GM21619 (cell line): ENCODE measurements around the gene LRPAP1.

Experiments used
- ATAC-seq: cut with Tn5 transposase; IDR thresholded peaks from one replicate; pipeline ENCODE4 v1.9.1; 2021; ENCODE audit not compliant: unreplicated experiment

Gene LRPAP1

DNA sequence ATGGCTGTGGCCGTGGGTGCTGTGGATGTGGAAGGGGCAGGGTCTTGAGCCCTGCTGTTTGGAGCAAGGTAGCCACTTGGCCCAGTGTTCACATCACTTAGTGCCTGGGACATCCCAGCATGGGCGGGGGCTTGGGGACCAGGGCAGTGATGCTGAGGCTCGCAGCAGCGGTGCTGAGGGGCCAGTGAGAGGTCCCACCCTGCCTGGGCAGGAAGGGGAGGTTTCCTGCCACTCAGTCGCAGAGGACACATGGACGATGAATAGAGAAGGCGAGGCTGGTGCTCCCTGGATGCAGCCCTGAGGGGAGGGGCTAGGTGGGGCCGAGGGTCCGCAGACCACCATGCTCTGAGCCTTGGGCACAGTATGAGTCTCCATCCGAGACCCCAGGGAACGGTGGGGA, 43.4 kb downstream of the LRPAP1 start:
- ATAC-seq = no peak

GRCh38 chr4:3487861-3488260, 44.4 kb downstream of the LRPAP1 start:
- no peak for ATAC-seq

- ATAC-seq = no peak
These were observed 45.4 kb downstream of the LRPAP1 start for GRCh38 chr4:3486541-3487540.

- no peak for ATAC-seq
These were observed 46.2 kb downstream of the LRPAP1 start for GRCh38 chr4:3485886-3486540.

DNA sequence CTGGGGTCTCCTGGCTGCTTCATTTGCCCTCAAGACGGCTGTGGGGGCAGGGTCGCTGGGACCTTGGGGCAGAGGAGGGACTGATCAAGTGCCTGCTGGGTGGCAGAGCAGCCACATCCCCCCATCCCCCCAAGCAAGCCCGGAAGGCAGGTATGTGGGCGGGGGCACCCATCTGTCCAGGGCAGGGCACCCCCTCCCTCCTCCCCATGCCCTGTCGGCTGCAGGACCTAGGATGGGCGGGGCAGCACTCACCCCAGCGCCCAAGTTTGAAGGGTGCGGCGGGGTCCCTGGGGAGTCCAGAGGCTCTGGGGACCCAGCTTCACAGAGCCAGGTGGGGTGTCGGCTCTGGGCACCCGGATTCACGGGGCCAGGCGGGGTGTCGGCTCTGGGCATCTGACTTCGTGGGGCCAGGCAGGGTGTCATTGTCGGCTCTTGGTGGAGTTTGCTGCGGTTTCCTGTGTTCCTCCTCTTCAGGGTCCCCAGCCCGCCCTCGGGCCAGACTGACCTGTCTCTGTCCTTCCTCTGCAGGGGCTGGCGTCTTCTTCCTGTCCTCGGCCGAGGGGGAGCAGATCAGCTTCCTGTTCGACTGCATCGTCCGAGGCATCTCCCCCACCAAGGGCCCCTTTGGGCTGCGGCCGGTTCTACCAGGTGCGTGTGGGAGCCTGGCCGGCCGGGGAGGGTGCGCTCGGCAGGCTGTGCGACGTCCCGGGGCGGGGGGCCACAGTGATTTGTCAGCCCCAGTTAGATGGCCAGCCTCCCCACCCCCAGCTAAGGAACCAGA, 47.0 kb downstream of the LRPAP1 start:
- ATAC-seq = no peak

DNA sequence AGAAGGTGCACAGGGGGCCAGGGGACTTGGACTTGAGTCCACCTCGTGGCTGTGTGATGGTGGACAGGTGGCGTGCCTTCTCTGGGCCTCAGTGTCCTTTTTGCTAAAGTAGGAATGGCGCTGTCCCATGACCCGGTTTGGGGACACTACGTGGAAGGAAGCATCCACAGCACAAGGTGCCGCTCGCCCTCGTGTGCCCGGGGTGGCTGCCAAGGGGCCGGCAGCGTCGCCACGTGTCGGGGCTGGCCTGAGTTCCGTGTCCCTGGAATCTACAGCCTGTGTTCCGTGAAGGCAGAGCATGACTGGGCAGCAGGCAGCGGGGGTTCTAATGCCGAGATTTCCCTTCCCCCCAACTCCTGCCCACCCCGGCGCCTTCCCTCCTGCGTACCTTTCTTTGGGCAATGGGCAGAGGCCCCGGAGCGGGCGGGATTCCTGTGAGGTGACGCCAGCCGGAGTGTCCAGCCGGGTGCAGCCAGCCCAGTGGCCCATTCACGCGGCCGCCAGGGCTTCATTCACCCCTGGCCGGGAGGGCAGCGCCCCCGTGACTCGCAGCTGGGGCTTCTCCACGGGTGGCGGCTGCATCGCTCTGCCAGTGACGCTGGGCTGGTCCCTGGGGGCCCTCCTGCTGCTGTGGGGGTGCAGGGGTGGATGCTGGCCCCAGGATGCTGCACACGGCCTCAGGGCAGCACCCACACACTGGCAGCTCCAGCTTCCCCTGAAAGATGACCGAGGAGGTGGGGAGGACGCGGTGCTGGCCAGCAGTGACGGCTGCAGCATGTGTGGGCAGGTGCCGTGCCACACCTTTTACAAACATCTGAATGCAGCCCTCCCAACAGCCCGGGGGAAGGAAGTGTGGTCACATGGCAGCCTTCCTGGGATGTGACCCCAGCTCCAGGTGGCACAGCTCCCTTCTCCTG, 47.9 kb downstream of the LRPAP1 start:
- ATAC-seq = no peak

GRCh38 chr4:3483471-3483921, 48.7 kb downstream of the LRPAP1 start:
- ATAC-seq = no peak

DNA sequence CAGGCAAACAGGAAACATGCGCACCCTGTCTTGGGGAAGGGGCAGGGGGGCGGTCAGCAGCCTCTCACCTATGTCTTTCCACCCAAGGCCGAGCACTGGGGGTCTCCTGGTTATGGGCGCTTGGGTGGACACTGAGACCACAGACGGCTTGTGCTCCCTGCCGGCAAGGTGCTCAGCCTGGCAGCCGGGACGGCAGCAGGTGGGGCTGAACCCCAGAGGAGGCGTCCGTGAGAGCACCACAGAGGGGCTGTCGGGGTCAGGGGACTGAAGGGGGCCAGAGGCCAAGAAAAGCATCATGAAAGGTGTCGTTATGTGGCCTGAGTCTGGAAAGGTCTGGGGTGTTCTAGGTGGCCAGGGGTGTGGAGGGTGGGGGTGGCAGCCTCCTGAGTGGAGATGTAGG, 49.5 kb downstream of the LRPAP1 start:
- ATAC-seq = no peak

GRCh38 chr4:3481783-3482393, 50.3 kb downstream of the LRPAP1 start:
- no peak for ATAC-seq

GRCh38 chr4:3481113-3481531, 51.1 kb downstream of the LRPAP1 start:
- ATAC-seq = no peak

GRCh38 chr4:3480528-3481112, 51.6 kb downstream of the LRPAP1 start:
- no peak for ATAC-seq

DNA sequence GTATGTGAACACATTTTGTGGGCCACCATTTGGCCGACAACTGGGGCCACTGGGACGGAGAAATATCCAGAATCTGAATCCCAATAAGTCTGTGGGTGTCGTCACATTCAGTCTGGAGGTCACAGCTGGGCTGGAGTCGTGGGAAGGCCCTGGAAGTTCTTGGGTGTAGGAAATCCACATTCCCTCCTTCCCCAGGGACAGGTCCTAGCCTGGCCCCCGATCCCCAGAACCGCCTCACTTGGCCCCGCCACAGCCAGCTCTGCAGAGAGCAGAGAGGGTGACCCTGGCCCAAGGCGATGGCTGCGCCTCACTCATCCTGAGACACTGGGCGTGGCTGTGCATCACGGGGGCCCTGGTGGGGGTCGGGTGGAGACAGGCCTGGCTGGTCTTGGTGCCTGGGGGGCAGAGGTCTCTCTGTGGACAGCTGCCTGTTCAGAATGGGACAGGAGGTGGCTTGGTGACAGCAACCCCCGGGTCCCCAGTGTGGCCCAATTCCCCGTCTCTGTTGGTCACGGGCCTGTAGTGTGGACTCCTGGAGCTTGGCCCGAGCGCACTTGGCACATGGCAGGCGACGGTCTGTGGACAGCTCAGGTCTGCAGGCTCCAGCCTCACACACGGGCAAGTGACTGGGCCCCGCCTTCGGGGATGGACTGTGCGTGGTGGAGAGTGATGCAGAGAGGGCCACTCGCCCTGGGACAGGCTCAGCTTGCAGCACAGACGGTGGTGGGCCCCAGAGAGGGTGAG, 52.7 kb downstream of the LRPAP1 start:
- no peak for ATAC-seq

GRCh38 chr4:3478446-3479357, 53.5 kb downstream of the LRPAP1 start:
- no peak for ATAC-seq

- no peak for ATAC-seq
These were observed 54.3 kb downstream of the LRPAP1 start for GRCh38 chr4:3477750-3478430.

DNA sequence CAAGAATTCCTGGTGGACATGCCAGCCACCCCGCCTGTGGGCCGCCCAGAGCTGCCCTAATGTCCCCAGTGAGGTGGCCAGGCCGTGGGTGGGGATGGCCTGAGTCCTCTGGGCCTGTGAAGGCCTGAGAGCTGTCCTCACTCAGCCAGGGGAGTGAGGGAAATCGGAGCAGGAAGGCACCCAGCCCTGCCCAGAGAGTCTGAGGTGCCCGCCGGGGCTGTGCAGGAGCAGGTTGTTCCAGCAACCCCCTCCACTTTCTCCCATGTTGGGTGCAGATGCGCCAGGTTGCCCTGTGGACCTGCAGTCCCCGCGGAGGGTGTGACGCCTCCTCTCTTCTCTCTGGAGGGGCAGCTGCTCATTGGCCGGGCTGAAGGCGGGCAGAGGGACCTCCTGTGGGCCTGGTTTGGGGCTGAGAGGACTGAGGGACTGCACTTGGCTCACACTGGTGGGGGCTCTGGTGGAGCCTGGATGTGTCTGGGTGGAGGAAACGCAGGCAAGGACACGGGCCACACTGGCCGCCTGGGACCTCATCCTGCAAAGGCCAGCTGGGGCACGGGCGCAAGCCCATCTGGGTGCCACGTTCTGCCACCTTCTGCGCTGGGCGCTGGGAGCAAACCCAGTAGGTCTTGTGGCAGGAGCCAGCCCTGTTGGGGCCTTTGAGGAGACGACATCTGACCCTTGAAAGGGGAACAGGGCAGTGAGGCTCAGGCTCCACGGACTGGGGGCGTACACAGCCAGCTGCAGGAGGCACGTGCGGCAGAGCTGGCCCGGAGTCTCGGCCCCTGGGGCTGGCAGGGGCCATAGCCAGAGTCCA, 55.1 kb downstream of the LRPAP1 start:
- no peak for ATAC-seq

DNA sequence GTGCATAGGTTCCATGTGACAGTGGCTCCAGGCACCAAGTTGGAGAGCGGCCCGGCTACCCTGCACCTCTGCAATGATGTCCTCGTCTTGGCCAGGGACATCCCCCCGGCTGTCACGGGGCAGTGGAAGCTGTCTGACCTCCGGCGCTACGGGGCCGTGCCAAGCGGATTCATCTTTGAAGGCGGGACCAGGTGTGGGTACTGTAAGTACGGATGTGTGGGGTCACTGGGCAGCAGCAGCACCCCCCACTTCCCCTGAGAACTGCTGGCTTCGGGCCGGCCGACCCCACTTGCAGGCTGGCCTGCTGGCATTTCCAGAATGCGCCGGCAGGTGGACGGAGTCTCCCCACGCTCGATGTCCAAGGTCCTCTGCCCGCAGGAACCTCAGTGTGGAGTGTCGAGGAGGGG, 55.9 kb downstream of the LRPAP1 start:
- ATAC-seq = no peak
